H1 (cell line): ENCODE measurements around the gene SLC27A2. TPM values are rescaled to one million over a fixed set of nuclear protein-coding genes. Genes with fewer than 3 reads are reported as not detected.

Experiments
- CTCF ChIA-PET: fragments of 300-600 bp; sonication (Branson Sonifier 250); formaldehyde crosslinking; loops from one replicate; lab custom pipeline; 2021; ENCODE audit not compliant: partially characterized antibody; lab: Charles Lee
- POLR2A ChIA-PET: fragments of 300-600 bp; sonication (Branson Sonifier 250); formaldehyde crosslinking; loops from one replicate; lab custom pipeline; 2021; ENCODE audit warnings: inconsistent platforms; ENCODE audit not compliant: partially characterized antibody; lab: Charles Lee
- DNase-seq, 2 experiments: peaks; one replicate each; pipeline versions ENCODE4 v3.0.0 to v3.0.0-alpha.2; 2010 to 2022; ENCODE audit warnings: low spot score in 2 of 2, low read depth in 1 of 2, mixed read lengths in 1 of 2
- FAIRE-seq: peaks from 2 replicates; lab custom pipeline; 2011; peaks lifted over from hg19 to GRCh38; lab: Jason Lieb, UNC
- H2AFZ ChIP-seq: 2 replicates; pipeline ENCODE4 v1.8.1; 2012; ENCODE audit warnings: low read length, inconsistent platforms
- H2AK5ac ChIP-seq: 2 replicates; pipeline ENCODE4 v1.6.1; 2013; ENCODE audit warnings: low read depth, low read length
- H2BK120ac ChIP-seq: replicated peaks from 2 replicates; pipeline ENCODE3; 2013; ENCODE audit warnings: low read depth, low read length, inconsistent platforms
- H2BK12ac ChIP-seq: 2 replicates; pipeline ENCODE4 v1.6.1; 2013; ENCODE audit warnings: low read depth, low read length
- H2BK15ac ChIP-seq: 2 replicates; pipeline ENCODE4 v1.6.1; 2013; ENCODE audit warnings: low read length
- H2BK20ac ChIP-seq: 2 replicates; pipeline ENCODE4 v1.6.1; 2013; ENCODE audit warnings: low read length
- H2BK5ac ChIP-seq: 2 replicates; pipeline ENCODE4 v1.6.1; 2013; ENCODE audit warnings: low read depth, low read length
- H3K14ac ChIP-seq: 2 replicates; pipeline ENCODE4 v1.6.1; 2013; ENCODE audit warnings: inconsistent platforms; ENCODE audit not compliant: insufficient read length
- H3K18ac ChIP-seq: 2 replicates; pipeline ENCODE4 v1.6.1; 2013; ENCODE audit warnings: low read length; ENCODE audit errors: extremely low read depth
- H3K23ac ChIP-seq: 2 replicates; pipeline ENCODE4 v1.6.1; 2013; ENCODE audit warnings: inconsistent platforms; ENCODE audit not compliant: insufficient read length
- H3K23me2 ChIP-seq: 2 replicates; pipeline ENCODE4 v1.6.1; 2013; ENCODE audit warnings: low read depth, low read length
- H3K27ac ChIP-seq: 2 replicates; pipeline ENCODE4 v1.6.1; 2011; ENCODE audit warnings: low read depth, low read length, inconsistent platforms
- H3K27me3 ChIP-seq, 4 experiments: replicated peaks in 1 of 4; 1 replicate in 1 of 4; 2 replicates in 3 of 4; pipeline versions ENCODE4 v1.6.1 to v1.8.1; 2011 to 2013; ENCODE audit warnings: low read length in 3 of 4, mild to moderate bottlenecking in 3 of 4, inconsistent platforms in 2 of 4, mixed read lengths in 2 of 4, moderate library complexity in 1 of 4; ENCODE audit not compliant: control insufficient read depth in 3 of 4, insufficient read depth in 3 of 4; ENCODE audit errors: extremely low read depth in 1 of 4
- H3K36me3 ChIP-seq, 4 experiments: 2 replicates each; pipeline versions ENCODE4 v1.6.1 to v1.8.1; 2011 to 2013; ENCODE audit warnings: mild to moderate bottlenecking in 4 of 4, low read length in 3 of 4, moderate library complexity in 2 of 4, control low read depth in 1 of 4, inconsistent platforms in 1 of 4; ENCODE audit not compliant: insufficient read depth in 4 of 4, control insufficient read depth in 2 of 4
- H3K4ac ChIP-seq: replicated peaks from 2 replicates; pipeline ENCODE3; 2013; ENCODE audit warnings: low read length, low read depth, mixed read lengths, inconsistent platforms; ENCODE audit not compliant: insufficient read length
- H3K4me1 ChIP-seq, 4 experiments: replicated peaks in 1 of 4; 1 replicate in 1 of 4; 2 replicates in 3 of 4; pipeline versions ENCODE4 v1.6.1 to v1.8.1; 2011 to 2013; ENCODE audit warnings: low read length in 3 of 4, inconsistent platforms in 2 of 4, mixed read lengths in 1 of 4; ENCODE audit not compliant: insufficient read depth in 4 of 4, control insufficient read depth in 3 of 4
- H3K4me2 ChIP-seq, 2 experiments: 2 replicates each; pipeline versions ENCODE4 v1.6.1 to v1.8.1; 2011 to 2013; ENCODE audit warnings: low read depth in 2 of 2, low read length in 2 of 2, control low read depth in 1 of 2, inconsistent platforms in 1 of 2, mild to moderate bottlenecking in 1 of 2; ENCODE audit not compliant: insufficient read depth in 1 of 2
- H3K4me3 ChIP-seq, 4 experiments: fragments of 200-600, 300-600 bp in 1 of 4; sonication (generic), shearing (Covaris generic), sonication (Bioruptor Twin) in 1 of 4; 2 replicates each; pipeline versions ENCODE4 v1.5.1 to v1.8.1; 2011 to 2016; ENCODE audit warnings: low read length in 4 of 4, low read depth in 3 of 4, control low read depth in 2 of 4, inconsistent platforms in 2 of 4, mild to moderate bottlenecking in 2 of 4, mixed read lengths in 1 of 4, moderate library complexity in 1 of 4; ENCODE audit not compliant: insufficient read depth in 2 of 4; ENCODE audit errors: extremely low read depth in 1 of 4
- H3K56ac ChIP-seq: replicated peaks from 2 replicates; pipeline ENCODE3; 2013; ENCODE audit warnings: low read depth, mild to moderate bottlenecking, mixed read lengths, low read length, inconsistent platforms; ENCODE audit not compliant: insufficient read length
- H3K79me1 ChIP-seq: 2 replicates; pipeline ENCODE4 v1.6.1; 2013; ENCODE audit warnings: low read depth, low read length, control low read depth
- H3K79me2 ChIP-seq, 2 experiments: 2 replicates each; pipeline versions ENCODE4 v1.6.1 to v1.8.1; 2012 to 2013; ENCODE audit warnings: low read length in 2 of 2, mild to moderate bottlenecking in 2 of 2, inconsistent platforms in 1 of 2; ENCODE audit not compliant: insufficient read depth in 2 of 2, control insufficient read depth in 1 of 2
- H3K9ac ChIP-seq, 4 experiments: replicated peaks in 1 of 4; 1 replicate in 1 of 4; 2 replicates in 3 of 4; pipeline versions ENCODE4 v1.6.1 to v1.8.1; 2011 to 2013; ENCODE audit warnings: low read depth in 3 of 4, low read length in 3 of 4, control low read depth in 2 of 4, mild to moderate bottlenecking in 2 of 4, moderate library complexity in 2 of 4, inconsistent platforms in 1 of 4; ENCODE audit errors: extremely low read depth in 1 of 4
- H3K9me3 ChIP-seq, 2 experiments: 2 replicates each; pipeline versions ENCODE4 v1.6.1 to v1.8.1; 2012 to 2013; ENCODE audit warnings: mild to moderate bottlenecking in 2 of 2, moderate library complexity in 2 of 2, control low read depth in 1 of 2, inconsistent platforms in 1 of 2, low read depth in 1 of 2, low read length in 1 of 2, mixed read lengths in 1 of 2; ENCODE audit not compliant: insufficient read depth in 2 of 2
- H4K20me1 ChIP-seq, 2 experiments: replicated peaks in 1 of 2; 2 replicates each; pipeline versions ENCODE3 to v1.8.1; 2011 to 2013; ENCODE audit warnings: inconsistent platforms in 2 of 2, low read length in 2 of 2, mild to moderate bottlenecking in 1 of 2; ENCODE audit not compliant: insufficient read depth in 2 of 2, control insufficient read depth in 1 of 2
- H4K5ac ChIP-seq: 2 replicates; pipeline ENCODE4 v1.6.1; 2013; ENCODE audit warnings: low read length, low read depth, mixed read lengths, inconsistent platforms; ENCODE audit not compliant: insufficient read length
- H4K8ac ChIP-seq: 2 replicates; pipeline ENCODE4 v1.8.0; 2013; ENCODE audit warnings: mild to moderate bottlenecking, moderate library complexity, low read length, inconsistent platforms; ENCODE audit not compliant: insufficient read depth; ENCODE audit errors: extremely low read depth
- H4K91ac ChIP-seq: replicated peaks from 2 replicates; pipeline ENCODE3; 2013; ENCODE audit warnings: low read length, mixed read lengths, inconsistent platforms; ENCODE audit not compliant: insufficient read length
- EP300 ChIP-seq, 2 experiments: IDR thresholded peaks; 1 replicate in 1 of 2; 2 replicates in 1 of 2; pipeline ENCODE4 v1.6.1; 2011 to 2012; ENCODE audit warnings: low read depth in 2 of 2, low read length in 2 of 2, mild to moderate bottlenecking in 2 of 2, borderline replicate concordance in 1 of 2, inconsistent platforms in 1 of 2, moderate library complexity in 1 of 2
- JUN ChIP-seq: IDR thresholded peaks from 2 replicates; pipeline ENCODE4 v1.6.1; 2011; ENCODE audit warnings: low read depth, mild to moderate bottlenecking, improper control_type of control experiment, low read length
- MAFK ChIP-seq: IDR thresholded peaks from 2 replicates; pipeline ENCODE4 v1.6.1; 2012; ENCODE audit warnings: low read depth, mild to moderate bottlenecking, improper control_type of control experiment, low read length
- POU5F1 ChIP-seq: IDR thresholded peaks from 2 replicates; pipeline ENCODE4 v1.6.1; 2011; ENCODE audit warnings: low read depth, mild to moderate bottlenecking, low read length, moderate library complexity
- RXRA ChIP-seq: IDR thresholded peaks from 2 replicates; pipeline ENCODE4 v1.6.1; 2011; ENCODE audit warnings: low read depth, mild to moderate bottlenecking, low read length, moderate library complexity; ENCODE audit not compliant: insufficient read depth
- SAP30 ChIP-seq: fragments of 300-600 bp; sonication (generic); IDR thresholded peaks from 2 replicates; pipeline ENCODE4 v1.7.1; 2012; ENCODE audit warnings: low read length, moderate library complexity, mild to moderate bottlenecking, inconsistent platforms; ENCODE audit not compliant: insufficient read depth, insufficient replicate concordance
- SIRT6 ChIP-seq: IDR thresholded peaks from one replicate; pipeline ENCODE4 v1.7.1; 2012; ENCODE audit warnings: low read length, inconsistent platforms
- SUZ12 ChIP-seq: fragments of 200-600 bp; sonication (generic); IDR thresholded peaks from 2 replicates; pipeline ENCODE4 v1.6.1; 2012; ENCODE audit warnings: mild to moderate bottlenecking, inconsistent platforms, low read length, moderate library complexity, mixed read lengths
- TAF7 ChIP-seq: optimal IDR thresholded peaks from 2 replicates; pipeline ENCODE3; 2011; ENCODE audit warnings: low read depth, mild to moderate bottlenecking, inconsistent platforms, low read length, moderate library complexity, borderline replicate concordance
- TCF12 ChIP-seq: IDR thresholded peaks from 2 replicates; pipeline ENCODE4 v1.6.1; 2011; ENCODE audit warnings: low read depth, mild to moderate bottlenecking, low read length
- WGBS, 2 experiments: shearing (Covaris generic) in 1 of 2; methylation state at CpG; one replicate each; pipeline versions ENCODE4 v1.1.6 to v1.1.7; 2013 to 2015; ENCODE audit warnings: low lambda C conversion rate in 2 of 2, mixed read lengths in 2 of 2, inconsistent platforms in 1 of 2, low coverage in 1 of 2, missing lambda C conversion rate in 1 of 2; ENCODE audit not compliant: insufficient replicate concordance in 2 of 2, insufficient coverage in 1 of 2, insufficient read length in 1 of 2; ENCODE audit errors: extremely low coverage in 1 of 2, missing lambda C conversion rate in 1 of 2; 5-methylcytosine and 5-hydroxymethylcytosine counted together
- polyA plus RNA-seq, 7 experiments: library from polyadenylated mRNA; depleted of rRNA in 3 of 7; stranded (reverse) in 5 of 7; unstranded in 2 of 7; fragments of >200 nt in 5 of 7; fragments of 200-250 nt in 2 of 7; gene quantifications; 1 replicate in 5 of 7; 2 replicates in 1 of 7; 4 replicates in 1 of 7; pipeline versions ENCODE4 v1.2.1 to v1.2.3, GENCODE V29; 2011 to 2013; ENCODE audit warnings: missing spikeins in 2 of 7, mixed read lengths in 2 of 7
- total RNA-seq: library from RNA; stranded (reverse); fragmentation: NEBNext Ultra II Directional; extraction: Animal tissue kit (Norgen Biotek cat#: 25700); gene quantifications from 2 replicates; pipeline ENCODE4 v1.2.1, GENCODE V29; 2021
- TF ChIP-seq, protein P1 (sequence below): IDR thresholded peaks from 2 replicates; pipeline ENCODE4 v1.6.1; 2011; ENCODE audit warnings: low read depth, mild to moderate bottlenecking, low read length; ENCODE audit not compliant: insufficient read depth
- TF ChIP-seq, protein P2 (sequence below): IDR thresholded peaks from 2 replicates; pipeline ENCODE4 v1.6.1; 2012; ENCODE audit warnings: inconsistent platforms

Gene SLC27A2
- total and polyA plus RNA-seq, 2 of the 8 experiments (the other 6 are each of a cell fraction or from before 2014, with no cell fraction given): 5.6 to 5.8 TPM

DNA sequence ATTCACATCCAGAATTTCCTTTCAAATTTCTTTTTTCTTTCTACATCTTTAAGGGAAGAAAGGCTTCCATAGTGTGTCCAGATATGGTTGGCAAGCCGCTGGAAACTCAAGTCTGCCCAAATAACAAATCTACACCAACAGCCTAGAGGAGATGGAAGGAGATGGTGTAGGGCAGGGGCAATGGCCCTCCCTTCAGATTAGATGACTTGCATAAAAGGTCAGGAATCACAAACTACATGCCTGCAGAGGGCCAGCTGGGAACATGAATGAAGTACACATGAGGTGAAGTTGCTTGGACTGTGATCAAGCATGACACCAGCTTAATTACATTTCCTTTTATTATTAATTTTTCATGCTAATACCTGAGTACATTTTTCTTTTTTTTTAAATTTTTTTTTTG, 10.2 kb downstream of the SLC27A2 start:
- Histone ChIP-seq H3K23me2 (no peaks in the 10 kb centered on the region), H3K4me1 (no peaks in the 10 kb centered on the region), H3K79me2 (no peaks in the 10 kb centered on the region), H2BK12ac (no peak overlapping the region), H3K23ac (no peak overlapping the region), H2BK5ac (no peak overlapping the region), H2BK20ac (no peak overlapping the region), H4K91ac (no peak overlapping the region), H3K18ac (no peak overlapping the region), H4K20me1 (no peaks in the 10 kb centered on the region), H3K14ac (no peak overlapping the region), H3K27me3 (no peaks in the 10 kb centered on the region), H3K4ac (no peak overlapping the region), H3K9ac (no peak overlapping the region), H3K4me3 (no peak overlapping the region), H4K8ac (no peak overlapping the region), H2AFZ (no peak overlapping the region), H2AK5ac (no peak overlapping the region), H2BK120ac (no peak overlapping the region), H3K9me3 (no peaks in the 10 kb centered on the region), H3K36me3 (no peaks in the 10 kb centered on the region), H3K4me2 (no peak overlapping the region), H3K79me1 (no peaks in the 10 kb centered on the region), H2BK15ac (no peak overlapping the region), H3K56ac (no peak overlapping the region), H3K27ac (no peak overlapping the region), H4K5ac (no peak overlapping the region)
- FAIRE-seq: no peak
- DNase-seq: no peak
- CTCF ChIA-PET: interaction anchor here (1.1 to 2.9 kb wide), 2 partner anchors 10 to 11 kb away, joined by 4 to 10 read pairs; partner anchors contain the start of gene SLC27A2
- POLR2A ChIA-PET: interaction anchor here (0.6 kb wide), 1 partner anchor 1554 kb away, joined by 3 read pairs; no protein-coding TSS in a partner anchor
- WGBS, 2 experiments: 93% methylated on average over 1 of the region's 1 CpG; no CpG with 5 or more reads in 1 of the 2 experiments
- TF ChIP-seq MAFK (no peak), SUZ12 (no peak), SIRT6 (no peak), RXRA (no peak), SAP30 (no peak), POU5F1 (no peak), TCF12 (no peak), JUN (no peak), EP300 (IDR thresholded peaks at IDR 0.05; ENCODE audit: borderline replicate concordance in 1 of 2, low read depth in 2 of 2, low read length in 2 of 2) (no peak), TAF7 (no peak)
- TF ChIP-seq, protein P1, sequence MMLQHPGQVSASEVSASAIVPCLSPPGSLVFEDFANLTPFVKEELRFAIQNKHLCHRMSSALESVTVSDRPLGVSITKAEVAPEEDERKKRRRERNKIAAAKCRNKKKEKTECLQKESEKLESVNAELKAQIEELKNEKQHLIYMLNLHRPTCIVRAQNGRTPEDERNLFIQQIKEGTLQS: no peak
- TF ChIP-seq, protein P2, sequence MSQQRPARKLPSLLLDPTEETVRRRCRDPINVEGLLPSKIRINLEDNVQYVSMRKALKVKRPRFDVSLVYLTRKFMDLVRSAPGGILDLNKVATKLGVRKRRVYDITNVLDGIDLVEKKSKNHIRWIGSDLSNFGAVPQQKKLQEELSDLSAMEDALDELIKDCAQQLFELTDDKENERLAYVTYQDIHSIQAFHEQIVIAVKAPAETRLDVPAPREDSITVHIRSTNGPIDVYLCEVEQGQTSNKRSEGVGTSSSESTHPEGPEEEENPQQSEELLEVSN: no peak
